Suppressor macrophage (primary cell): ENCODE measurements around the gene SHROOM3.
A peak's percentile ranks its signal among the peaks of the same experiment; 100 is the strongest.

Experiments used
- DNase-seq, 4 experiments: peaks; one replicate each; pipeline ENCODE4 v3.0.0-alpha.2; 2020 to 2022

SHROOM3 gene

GRCh38 chr4:76787898-76788297 is 352.9 kb downstream of the SHROOM3 start:
- DNase-seq: no peak

- peak in 2 of 4 experiments; percentile 7 to 9 for DNase-seq
Measured at GRCh38 chr4:76790377-76790776, 355.3 kb downstream of the SHROOM3 start.

GRCh38 chr4:76791479-76791878 is 356.4 kb downstream of the SHROOM3 start:
- no peak for DNase-seq

- DNase-seq: no peak
Measured at GRCh38 chr4:76792418-76792817, 357.4 kb downstream of the SHROOM3 start.

GRCh38 chr4:76795243-76795642 is 360.2 kb downstream of the SHROOM3 start:
- DNase-seq: no peak

GRCh38 chr4:76799140-76799539 is 364.1 kb downstream of the SHROOM3 start:
- DNase-seq: peak in 1 of 4 experiments; percentile 11

- DNase-seq: no peak
Measured at GRCh38 chr4:76799718-76800117, 364.7 kb downstream of the SHROOM3 start.

- no peak for DNase-seq
Measured at GRCh38 chr4:76800902-76801301, 365.9 kb downstream of the SHROOM3 start.

GRCh38 chr4:76801621-76802235 is 366.7 kb downstream of the SHROOM3 start:
- no peak for DNase-seq

GRCh38 chr4:76802236-76803021 is 367.4 kb downstream of the SHROOM3 start:
- no peak for DNase-seq

GRCh38 chr4:76803522-76803921 is 368.5 kb downstream of the SHROOM3 start:
- no peak for DNase-seq

- DNase-seq: no peak
Measured at GRCh38 chr4:76804096-76804495, 369.1 kb downstream of the SHROOM3 start.

- no peak for DNase-seq
Measured at GRCh38 chr4:76806346-76806745, 371.3 kb downstream of the SHROOM3 start.

GRCh38 chr4:76806757-76807156 is 371.7 kb downstream of the SHROOM3 start:
- DNase-seq: no peak

GRCh38 chr4:76809594-76810305 is 374.7 kb downstream of the SHROOM3 start:
- peak in 2 of 4 experiments; percentile 3 to 9 for DNase-seq

- DNase-seq: no peak
Measured at GRCh38 chr4:76811604-76812412, 376.8 kb downstream of the SHROOM3 start.

- no peak for DNase-seq
Measured at GRCh38 chr4:76813070-76813469, 378.0 kb downstream of the SHROOM3 start.

GRCh38 chr4:76821641-76822040 is 386.6 kb downstream of the SHROOM3 start:
- no peak for DNase-seq

- DNase-seq: no peak
Measured at GRCh38 chr4:76822303-76822702, 387.3 kb downstream of the SHROOM3 start.

- DNase-seq: no peak
Measured at GRCh38 chr4:76823495-76823894, 388.5 kb downstream of the SHROOM3 start.

GRCh38 chr4:76830612-76830963 is 395.6 kb downstream of the SHROOM3 start:
- DNase-seq: no peak

- no peak for DNase-seq
Measured at GRCh38 chr4:76830964-76831703, 396.1 kb downstream of the SHROOM3 start.
